ENCODE data around the gene LDAH.
"Not testable (repeated sequence)": the region's sequence is repeated elsewhere in the genome, so short reads cannot be mapped to it uniquely, and the experiment has no call there.

The LDAH gene

DNA sequence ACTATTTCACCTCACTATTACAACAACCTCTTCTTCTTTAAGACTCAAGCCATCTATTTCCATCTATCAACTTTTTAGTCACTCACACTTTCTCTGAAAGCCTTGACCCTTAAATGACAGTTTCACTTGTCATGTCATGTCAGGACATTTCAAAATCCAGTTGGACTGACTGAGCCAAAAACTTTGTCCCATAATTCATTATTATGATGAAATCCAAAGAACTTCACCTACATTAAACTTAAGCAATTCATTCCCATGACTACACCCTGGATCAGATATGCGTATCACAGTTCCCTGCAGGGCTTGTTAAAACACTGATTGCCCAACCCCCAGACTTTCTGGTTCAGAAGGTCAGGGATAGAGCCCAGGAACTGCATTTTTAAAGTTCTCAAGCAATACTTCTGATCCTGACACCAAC lies 26.5 kb downstream of the LDAH start:
- H3K4me3 ChIP-seq (ENCODE audit: low read depth, low read length) = no peak overlapping the region
- TF ChIP-seq, protein P1, sequence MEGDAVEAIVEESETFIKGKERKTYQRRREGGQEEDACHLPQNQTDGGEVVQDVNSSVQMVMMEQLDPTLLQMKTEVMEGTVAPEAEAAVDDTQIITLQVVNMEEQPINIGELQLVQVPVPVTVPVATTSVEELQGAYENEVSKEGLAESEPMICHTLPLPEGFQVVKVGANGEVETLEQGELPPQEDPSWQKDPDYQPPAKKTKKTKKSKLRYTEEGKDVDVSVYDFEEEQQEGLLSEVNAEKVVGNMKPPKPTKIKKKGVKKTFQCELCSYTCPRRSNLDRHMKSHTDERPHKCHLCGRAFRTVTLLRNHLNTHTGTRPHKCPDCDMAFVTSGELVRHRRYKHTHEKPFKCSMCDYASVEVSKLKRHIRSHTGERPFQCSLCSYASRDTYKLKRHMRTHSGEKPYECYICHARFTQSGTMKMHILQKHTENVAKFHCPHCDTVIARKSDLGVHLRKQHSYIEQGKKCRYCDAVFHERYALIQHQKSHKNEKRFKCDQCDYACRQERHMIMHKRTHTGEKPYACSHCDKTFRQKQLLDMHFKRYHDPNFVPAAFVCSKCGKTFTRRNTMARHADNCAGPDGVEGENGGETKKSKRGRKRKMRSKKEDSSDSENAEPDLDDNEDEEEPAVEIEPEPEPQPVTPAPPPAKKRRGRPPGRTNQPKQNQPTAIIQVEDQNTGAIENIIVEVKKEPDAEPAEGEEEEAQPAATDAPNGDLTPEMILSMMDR (IDR thresholded peaks at IDR 0.05; ENCODE audit: borderline replicate concordance, insufficient read depth, low read depth, low read length) = no peak

DNA sequence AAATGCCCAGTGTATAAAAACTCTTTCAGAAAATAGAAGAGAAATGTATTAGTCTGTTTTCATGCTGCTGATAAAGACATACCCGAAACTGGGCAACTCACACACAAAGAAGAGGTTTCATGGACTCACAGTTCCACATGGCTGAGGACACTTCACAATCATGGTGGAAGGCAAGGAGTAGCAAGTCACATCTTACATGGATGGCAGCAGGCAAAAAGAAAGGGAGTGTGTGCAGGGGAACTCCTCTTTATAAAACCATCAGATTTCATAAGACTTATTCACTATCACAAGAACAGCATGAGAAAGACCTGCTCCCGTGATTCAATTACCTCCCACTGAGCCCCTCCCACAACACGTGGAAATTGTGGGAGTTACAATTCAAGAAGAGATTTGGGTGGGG lies 29.0 kb downstream of the LDAH start:
- not testable (repeated sequence) for H3K4me3 ChIP-seq (ENCODE audit: low read depth, low read length)

DNA sequence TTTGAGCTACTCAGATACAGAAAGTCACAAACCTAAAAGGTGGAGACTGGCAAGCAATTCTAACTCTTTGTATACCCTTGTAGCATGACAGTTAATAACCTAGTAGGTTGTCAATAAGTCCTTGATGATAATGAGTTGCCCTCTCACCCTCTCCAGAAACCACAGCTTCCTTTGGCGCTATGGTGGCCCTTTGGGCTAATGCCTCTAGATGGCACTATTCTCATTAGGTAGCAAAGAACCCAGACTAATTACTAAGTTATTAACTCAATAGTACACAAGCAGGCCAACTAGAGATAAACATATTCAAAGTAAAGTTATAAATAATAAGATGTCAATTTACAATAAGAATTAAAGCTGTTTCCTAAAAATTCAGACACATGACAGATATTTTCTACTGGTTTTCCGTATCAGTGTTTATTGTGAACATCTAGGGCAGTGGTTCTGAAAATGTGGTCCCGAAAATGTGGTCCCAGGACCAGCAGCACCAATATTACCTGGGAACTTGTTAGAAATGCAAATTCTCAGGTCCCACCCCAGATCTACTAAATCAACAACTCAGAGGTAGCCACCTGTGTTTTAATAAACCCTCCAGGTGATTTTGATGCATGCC lies 41.1 kb downstream of the LDAH start:
- TF ChIP-seq, protein P1 (IDR thresholded peaks at IDR 0.05; ENCODE audit: borderline replicate concordance, insufficient read depth, low read depth, low read length) = peak; percentile 60; the same call in 1 of the 2 replicates
- no peak overlapping the region for H3K4me3 ChIP-seq (ENCODE audit: low read depth, low read length)

DNA sequence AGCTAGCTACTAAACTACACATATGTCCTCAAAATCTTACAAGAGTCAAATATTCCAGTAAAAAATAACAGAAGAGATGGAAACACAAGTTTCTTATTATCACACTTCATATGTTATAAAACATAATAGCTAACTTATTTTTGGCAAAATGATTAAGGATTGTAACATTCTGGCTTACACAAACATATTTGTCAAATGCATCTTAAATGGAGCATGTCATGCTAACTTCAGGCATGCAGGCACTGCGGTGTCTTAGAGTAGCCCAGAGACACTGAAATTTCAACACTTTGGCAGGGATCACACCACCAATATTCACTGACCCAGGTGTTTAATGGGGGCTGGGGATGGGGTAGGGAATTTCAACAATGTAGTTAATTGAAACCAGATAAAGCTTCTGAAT lies 51.6 kb downstream of the LDAH start:
- TF ChIP-seq, protein P1 (IDR thresholded peaks at IDR 0.05; ENCODE audit: borderline replicate concordance, insufficient read depth, low read depth, low read length) = no peak
- H3K4me3 ChIP-seq (ENCODE audit: low read depth, low read length) = no peak overlapping the region

DNA sequence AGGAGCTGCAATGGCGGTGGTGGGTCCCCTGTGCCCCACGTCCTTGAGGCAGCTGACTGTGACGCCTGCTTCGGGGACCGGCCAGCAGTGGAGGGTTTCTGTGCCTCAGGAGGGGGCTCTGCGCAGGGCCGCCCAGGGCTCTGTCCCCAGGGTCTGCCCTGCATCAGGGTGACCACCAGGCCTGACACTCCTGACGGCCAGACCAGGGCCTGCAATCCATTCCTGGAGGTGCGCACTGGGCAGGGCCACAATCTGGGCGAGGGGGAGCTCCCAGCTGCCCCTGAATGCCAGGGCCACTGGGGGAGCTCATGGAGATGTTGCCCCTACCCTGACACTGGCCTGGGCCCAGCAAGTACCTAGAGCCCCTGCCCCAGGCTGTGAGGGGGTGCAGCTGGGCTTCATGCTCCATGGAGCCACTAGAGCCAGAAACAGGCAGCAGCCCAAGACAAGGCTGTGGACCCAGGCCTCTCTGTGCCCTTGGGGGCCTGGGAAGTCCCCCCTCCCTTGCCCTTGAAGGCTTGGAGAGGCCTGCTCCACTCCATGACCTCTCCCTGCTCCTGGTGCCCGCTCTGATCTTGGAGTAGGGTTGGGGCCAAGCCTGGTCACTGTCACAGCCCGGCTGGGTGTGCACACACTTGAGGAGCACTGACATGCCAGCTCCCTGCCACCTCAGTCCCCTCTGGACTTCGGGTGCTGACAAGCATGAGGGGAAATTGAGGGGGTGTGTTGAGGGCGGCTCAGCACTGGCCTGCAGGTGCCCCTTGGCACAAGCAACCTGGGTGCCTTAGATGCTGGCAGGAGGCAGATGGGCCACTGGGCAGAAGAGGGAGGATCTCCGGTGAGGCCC lies 55.9 kb downstream of the LDAH start:
- H3K4me3 ChIP-seq (ENCODE audit: low read depth, low read length) = no peak overlapping the region
- TF ChIP-seq, protein P1 (IDR thresholded peaks at IDR 0.05; ENCODE audit: borderline replicate concordance, insufficient read depth, low read depth, low read length) = no peak

DNA sequence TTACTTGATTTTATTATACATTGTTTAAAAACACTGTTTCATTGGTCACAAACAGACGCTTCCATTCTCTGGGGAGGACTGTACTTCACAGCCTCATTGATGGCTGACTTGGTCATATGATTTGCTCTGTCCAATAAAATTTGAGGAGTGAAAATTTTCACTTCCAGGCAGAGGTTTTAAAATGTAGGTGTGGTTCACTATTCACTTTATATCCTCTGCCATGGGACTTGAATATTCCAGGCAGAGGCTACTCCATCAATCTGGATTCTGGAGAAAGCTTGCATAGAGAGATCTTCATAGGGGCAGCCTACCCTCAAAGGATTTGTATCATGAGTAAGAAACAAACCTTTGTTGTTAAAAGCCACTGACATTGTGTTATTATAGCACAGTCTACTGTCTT lies 56.7 kb downstream of the LDAH start:
- TF ChIP-seq, protein P1 (IDR thresholded peaks at IDR 0.05; ENCODE audit: borderline replicate concordance, insufficient read depth, low read depth, low read length) = no peak
- no peak overlapping the region for H3K4me3 ChIP-seq (ENCODE audit: low read depth, low read length)

DNA sequence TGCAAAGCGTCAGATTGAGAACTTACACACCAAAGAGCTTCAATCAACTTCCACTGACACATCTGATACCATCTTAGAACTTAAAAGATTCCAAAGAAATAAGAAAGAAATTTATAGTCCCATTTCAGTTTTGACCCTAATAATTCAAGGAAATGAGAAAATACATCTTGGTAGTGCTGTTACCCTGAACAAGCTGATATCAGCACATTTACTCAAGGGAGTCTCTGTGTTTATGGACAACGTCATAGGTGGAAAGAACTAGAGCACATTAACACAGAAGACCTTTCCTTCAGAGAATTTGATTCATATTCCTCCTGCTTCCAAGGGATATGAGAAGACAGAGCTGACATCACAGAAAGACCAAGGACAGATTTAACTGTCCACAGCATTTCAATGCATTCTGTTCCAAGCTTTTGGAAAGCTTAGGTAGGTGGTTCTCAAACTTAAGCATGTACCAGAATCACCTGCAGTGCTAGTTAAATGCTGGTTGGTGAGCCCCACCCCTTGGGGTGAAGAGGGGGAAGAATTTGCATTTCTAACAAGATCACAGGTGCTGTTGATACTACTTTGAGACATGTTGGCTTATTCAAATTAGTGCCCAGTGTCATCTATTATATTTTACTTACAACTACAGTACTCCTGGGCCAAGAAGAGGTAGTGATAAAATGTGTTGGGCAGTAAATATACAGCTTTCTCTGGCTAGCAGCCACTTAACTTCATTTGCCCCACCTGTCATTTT lies 59.8 kb downstream of the LDAH start:
- TF ChIP-seq, protein P1 (IDR thresholded peaks at IDR 0.05; ENCODE audit: borderline replicate concordance, insufficient read depth, low read depth, low read length) = no peak
- H3K4me3 ChIP-seq (ENCODE audit: low read depth, low read length) = no peak overlapping the region

Measured in GM12875 (cell line).